GM06990 (cell line): ENCODE measurements around the gene FAM229A.

Experiments
- DNase-seq: peaks from one replicate; pipeline ENCODE4 v3.0.0-alpha.2; 2011; ENCODE audit not compliant: insufficient read length; ENCODE audit errors: extremely low read depth
- H3K27me3 ChIP-seq: replicated peaks from 2 replicates; pipeline ENCODE4 v1.6.0; 2011; ENCODE audit warnings: low read length; ENCODE audit not compliant: control insufficient read depth, insufficient read depth
- H3K36me3 ChIP-seq: 2 replicates; pipeline ENCODE4 v1.5.1; 2011; ENCODE audit warnings: low read length; ENCODE audit not compliant: control insufficient read depth, insufficient read depth
- H3K4me3 ChIP-seq: replicated peaks from 2 replicates; pipeline ENCODE4 v1.5.1; 2011; ENCODE audit warnings: low read depth, mild to moderate bottlenecking, control low read depth, low read length
- TF ChIP-seq, protein P1 (sequence below): IDR thresholded peaks from 2 replicates; pipeline ENCODE4 v1.5.1; 2011; ENCODE audit warnings: low read length, control low read depth, mild to moderate bottlenecking, inconsistent platforms; ENCODE audit not compliant: insufficient read depth, poor library complexity, severe bottlenecking

Gene FAM229A

GRCh38 chr1:32336963-32337675 is 25.2 kb downstream of the FAM229A start:
- peaks cover 11% of the 10 kb centered on the region for H3K36me3 ChIP-seq
- peak; percentile 68 for DNase-seq
- H3K27me3 ChIP-seq, result no peaks in the 10 kb centered on the region
- TF ChIP-seq, protein P1, sequence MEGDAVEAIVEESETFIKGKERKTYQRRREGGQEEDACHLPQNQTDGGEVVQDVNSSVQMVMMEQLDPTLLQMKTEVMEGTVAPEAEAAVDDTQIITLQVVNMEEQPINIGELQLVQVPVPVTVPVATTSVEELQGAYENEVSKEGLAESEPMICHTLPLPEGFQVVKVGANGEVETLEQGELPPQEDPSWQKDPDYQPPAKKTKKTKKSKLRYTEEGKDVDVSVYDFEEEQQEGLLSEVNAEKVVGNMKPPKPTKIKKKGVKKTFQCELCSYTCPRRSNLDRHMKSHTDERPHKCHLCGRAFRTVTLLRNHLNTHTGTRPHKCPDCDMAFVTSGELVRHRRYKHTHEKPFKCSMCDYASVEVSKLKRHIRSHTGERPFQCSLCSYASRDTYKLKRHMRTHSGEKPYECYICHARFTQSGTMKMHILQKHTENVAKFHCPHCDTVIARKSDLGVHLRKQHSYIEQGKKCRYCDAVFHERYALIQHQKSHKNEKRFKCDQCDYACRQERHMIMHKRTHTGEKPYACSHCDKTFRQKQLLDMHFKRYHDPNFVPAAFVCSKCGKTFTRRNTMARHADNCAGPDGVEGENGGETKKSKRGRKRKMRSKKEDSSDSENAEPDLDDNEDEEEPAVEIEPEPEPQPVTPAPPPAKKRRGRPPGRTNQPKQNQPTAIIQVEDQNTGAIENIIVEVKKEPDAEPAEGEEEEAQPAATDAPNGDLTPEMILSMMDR, result no peak
- peak overlapping the region; percentile 43; the same call in 1 of the 2 replicates for H3K4me3 ChIP-seq

GRCh38 chr1:32336591-32336932 is 25.7 kb downstream of the FAM229A start:
- no peaks in the 10 kb centered on the region for H3K27me3 ChIP-seq
- no peak for DNase-seq
- H3K4me3 ChIP-seq, result peak overlapping the region; percentile 43
- TF ChIP-seq, protein P1, result no peak
- H3K36me3 ChIP-seq, result peaks cover 13% of the 10 kb centered on the region

GRCh38 chr1:32335790-32336590 is 26.3 kb downstream of the FAM229A start, which contains the start of gene MARCKSL1:
Gene MARCKSL1, minus strand, starts transcription at chr1:32336233. Its CDS starts 200 bp downstream, at chr1:32336033.
- peak; percentile 92 for DNase-seq
- Histone ChIP-seq H3K4me3 (peak within 1 kb of the TSS; percentile 79), H3K36me3 (peaks cover 13% of the 10 kb centered on the region), H3K27me3 (no peaks in the 10 kb centered on the region)
- TF ChIP-seq, protein P1, result no peak

- H3K36me3 ChIP-seq, result peaks cover 17% of the 10 kb centered on the region
- H3K27me3 ChIP-seq, result no peaks in the 10 kb centered on the region
- peak overlapping the region; percentile 79 for H3K4me3 ChIP-seq
- TF ChIP-seq, protein P1, result no peak
- DNase-seq, result no peak
Observed at GRCh38 chr1:32335535-32335789, 26.8 kb downstream of the FAM229A start.

DNA sequence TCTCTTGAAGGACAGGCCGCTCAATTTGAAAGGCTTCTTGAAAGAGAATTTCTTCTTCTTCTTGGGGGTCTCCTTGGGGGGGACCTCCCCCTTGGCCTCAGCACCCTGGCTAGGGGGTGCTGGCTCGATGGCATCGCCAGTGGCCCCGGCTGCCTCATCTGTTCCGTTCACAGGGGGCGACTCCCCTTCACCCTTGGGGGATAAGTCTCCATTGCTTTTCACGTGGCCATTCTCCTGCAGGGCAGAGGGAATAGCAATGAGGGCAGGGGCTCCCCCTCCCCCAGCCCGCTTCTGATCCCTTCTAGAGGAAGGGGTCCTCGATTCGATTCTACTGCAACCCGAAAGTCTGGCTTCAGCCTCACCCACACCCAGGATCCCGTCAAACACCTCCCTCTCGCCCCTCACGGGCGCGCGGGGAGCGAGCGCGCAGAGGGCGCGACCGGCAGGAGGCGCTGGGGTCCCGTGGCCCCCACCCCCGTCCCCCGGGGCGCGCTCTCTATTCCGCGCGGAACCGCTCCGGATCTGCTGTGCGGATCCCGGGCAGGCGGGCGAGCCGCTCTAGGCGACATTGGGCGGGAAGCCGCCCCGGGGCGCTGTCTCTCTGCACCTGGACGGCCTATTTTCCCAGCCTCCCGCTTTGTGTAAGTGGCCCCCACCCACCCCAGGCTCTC is 27.3 kb downstream of the FAM229A start:
- H3K4me3 ChIP-seq, result peak overlapping the region; percentile 79
- H3K27me3 ChIP-seq, result no peaks in the 10 kb centered on the region
- peaks cover 21% of the 10 kb centered on the region for H3K36me3 ChIP-seq
- TF ChIP-seq, protein P1, result peak; percentile 61
- peak; percentile 82 for DNase-seq
